Mucosa of rectum (tissue), 2 donors: ENCODE data around the gene FMN2.

Experiments used
- H3K27ac ChIP-seq, 2 donors: one replicate each; pipeline ENCODE4 v1.7.0; 2013; ENCODE audit warnings: inconsistent platforms in 2 of 2, low read depth in 2 of 2, low read length in 2 of 2
- H3K27me3 ChIP-seq, 2 donors: one replicate each; pipeline ENCODE4 v1.7.0; 2013; ENCODE audit warnings: low read length in 2 of 2; ENCODE audit not compliant: control insufficient read depth in 2 of 2, insufficient read depth in 2 of 2
- H3K36me3 ChIP-seq, 2 donors: one replicate each; pipeline ENCODE4 v1.7.0; 2013; ENCODE audit warnings: low read length in 2 of 2; ENCODE audit not compliant: control insufficient read depth in 2 of 2, insufficient read depth in 2 of 2
- H3K4me1 ChIP-seq, 2 donors: one replicate each; pipeline ENCODE4 v1.7.0; 2013; ENCODE audit warnings: low read length in 2 of 2, mild to moderate bottlenecking in 1 of 2; ENCODE audit not compliant: control insufficient read depth in 2 of 2, insufficient read depth in 2 of 2
- H3K4me3 ChIP-seq, 2 donors: one replicate each; pipeline ENCODE4 v1.7.0; 2013; ENCODE audit warnings: low read length in 2 of 2
- H3K9ac ChIP-seq, 2 donors: one replicate each; pipeline ENCODE4 v1.7.0; 2013; ENCODE audit warnings: low read length in 2 of 2, low read depth in 1 of 2, mild to moderate bottlenecking in 1 of 2
- H3K9me3 ChIP-seq, 2 donors: one replicate each; pipeline ENCODE4 v1.7.0; 2013; ENCODE audit warnings: low read length in 2 of 2; ENCODE audit not compliant: control insufficient read depth in 2 of 2
- donor health status: healthy.
- donor health status: Normal muscosa, but diverticular disease.

The FMN2 gene

DNA sequence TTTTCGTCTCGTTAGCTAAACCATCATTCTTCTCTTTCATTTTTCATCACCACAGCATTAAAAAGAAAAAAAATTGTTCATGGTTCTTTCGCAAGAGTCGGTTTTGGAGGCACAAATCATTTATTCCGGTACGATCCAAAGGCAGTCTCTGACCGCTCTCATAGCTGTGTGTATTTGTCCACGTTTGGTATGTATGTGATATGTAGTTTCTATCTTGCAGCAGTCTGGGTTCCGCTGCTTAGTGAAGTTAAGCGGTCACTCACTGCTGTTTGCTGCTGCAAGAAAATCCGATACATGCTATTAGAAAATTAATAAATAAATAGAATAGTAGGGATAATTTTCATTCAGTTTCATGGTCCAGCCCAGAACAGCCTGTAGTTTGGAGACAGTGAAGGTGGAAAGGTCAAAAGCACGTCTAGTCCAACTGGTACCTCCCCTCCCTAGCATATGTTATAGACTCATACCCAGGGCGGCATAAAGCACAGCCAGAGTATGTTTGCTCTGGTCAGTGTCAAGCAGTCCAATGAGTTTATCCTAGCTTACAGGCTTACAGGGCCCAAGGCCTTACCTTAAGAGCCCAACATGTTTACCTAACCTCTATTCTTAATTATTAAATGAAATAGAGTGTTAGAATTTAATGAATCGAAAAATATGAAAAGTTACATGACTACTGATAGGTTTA, 2.5 kb downstream of the FMN2 start:
- no peak overlapping the region for H3K27ac ChIP-seq

DNA sequence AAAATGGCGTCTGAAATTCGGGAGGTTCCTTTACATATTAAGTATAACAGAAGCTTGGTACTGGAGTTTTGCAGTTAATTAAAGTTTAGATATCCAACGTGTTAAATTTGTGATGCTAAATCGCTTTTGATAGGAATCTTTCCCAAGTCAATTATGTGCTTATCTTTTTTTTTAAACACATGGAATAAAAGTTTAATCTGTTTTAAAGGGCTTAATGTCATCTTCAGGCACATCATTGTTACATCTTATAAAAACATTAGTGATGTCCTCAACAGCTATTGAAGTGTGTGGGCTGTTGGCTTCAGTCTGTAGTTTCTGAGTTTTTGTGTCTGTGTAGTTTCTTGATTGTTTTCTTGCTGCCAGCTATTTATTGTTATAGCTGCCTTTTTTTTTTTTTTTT, 5.3 kb downstream of the FMN2 start:
- Histone ChIP-seq H3K4me3 (no peak overlapping the region), H3K9ac (no peak overlapping the region), H3K9me3 (no peaks in the 10 kb centered on the region), H3K27me3 (no peaks in the 10 kb centered on the region), H3K36me3 (no peaks in the 10 kb centered on the region), H3K27ac (no peak overlapping the region), H3K4me1 (peaks cover 3 to 4% of the 10 kb centered on the region in 2 donors)

More for the DNA sequence above, 2.5 kb downstream of the FMN2 start:
- no peaks in the 10 kb centered on the region for H3K36me3 ChIP-seq
- H3K27me3 ChIP-seq: peaks cover 4 to 9% of the 10 kb centered on the region in 2 donors
- no peaks in the 10 kb centered on the region for H3K9me3 ChIP-seq
- no peak overlapping the region for H3K9ac ChIP-seq
- H3K4me3 ChIP-seq: peak overlapping the region; percentile 37 to 72
- peaks cover 3 to 7% of the 10 kb centered on the region in 2 donors for H3K4me1 ChIP-seq

DNA sequence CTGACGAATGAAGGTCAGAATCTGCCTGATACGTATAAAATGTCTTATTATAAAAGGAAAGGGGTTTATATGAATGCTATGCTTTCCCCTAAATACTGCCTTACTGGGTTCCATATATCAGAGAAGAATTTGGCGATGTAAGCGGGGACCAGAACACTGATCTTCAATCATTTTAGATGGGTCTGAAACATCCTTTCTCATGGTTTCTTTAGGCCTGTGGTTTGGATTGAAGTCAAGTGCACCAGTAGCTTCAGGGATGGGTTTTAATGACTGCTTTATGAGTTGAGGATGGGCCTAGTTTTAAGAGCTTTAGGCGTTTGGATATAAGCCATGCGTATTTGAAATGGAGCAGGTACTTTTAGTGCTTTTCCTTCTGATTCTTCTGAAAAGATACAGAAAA, 6.9 kb downstream of the FMN2 start:
- Histone ChIP-seq H3K4me1 (no peaks in the 10 kb centered on the region), H3K36me3 (no peaks in the 10 kb centered on the region), H3K9ac (no peak overlapping the region), H3K27ac (no peak overlapping the region), H3K4me3 (no peak overlapping the region), H3K27me3 (no peaks in the 10 kb centered on the region), H3K9me3 (no peaks in the 10 kb centered on the region)

DNA sequence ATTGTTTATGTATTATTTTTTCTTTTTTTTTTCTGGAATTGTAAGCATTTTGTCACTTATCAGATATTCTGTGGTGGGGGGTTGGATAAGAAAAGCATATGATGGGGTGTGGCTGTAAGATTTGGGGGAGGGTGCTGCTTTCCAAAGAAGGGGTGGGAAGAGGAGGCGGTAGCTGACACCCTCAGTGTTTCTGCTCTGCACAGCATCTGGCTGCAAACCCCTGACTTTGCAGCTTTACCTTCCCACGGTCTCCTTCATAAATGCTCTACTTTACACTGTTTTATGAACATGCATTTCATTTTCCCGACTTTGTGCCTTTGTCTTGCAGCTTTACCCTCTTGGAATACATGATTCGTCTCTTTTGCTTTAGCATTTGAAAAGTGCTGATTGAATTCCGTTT, 7.6 kb downstream of the FMN2 start:
- H3K27me3 ChIP-seq: no peaks in the 10 kb centered on the region
- H3K36me3 ChIP-seq: no peaks in the 10 kb centered on the region
- H3K9me3 ChIP-seq: no peaks in the 10 kb centered on the region
- no peak overlapping the region for H3K4me3 ChIP-seq
- no peak overlapping the region for H3K9ac ChIP-seq
- H3K4me1 ChIP-seq: no peaks in the 10 kb centered on the region
- no peak overlapping the region for H3K27ac ChIP-seq

DNA sequence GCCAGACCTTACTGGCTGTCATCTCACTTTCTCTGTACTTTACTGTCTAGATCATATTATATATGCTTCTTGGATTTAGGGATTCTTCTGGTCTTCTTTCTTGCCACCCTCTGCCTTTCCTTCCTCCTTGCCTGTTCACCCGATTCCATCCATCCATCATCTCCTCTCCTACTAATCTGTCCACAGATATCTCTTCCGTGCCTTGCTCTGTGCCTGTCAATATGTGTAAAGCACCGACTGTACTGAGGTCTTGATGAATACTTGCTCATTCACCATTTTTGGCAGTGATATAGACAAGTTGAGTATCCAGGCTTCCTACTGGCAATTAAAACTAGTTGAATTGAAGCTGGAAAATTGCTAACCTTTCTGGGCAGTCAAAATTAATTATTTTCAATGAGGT, 8.1 kb downstream of the FMN2 start:
- Histone ChIP-seq H3K36me3 (no peaks in the 10 kb centered on the region), H3K4me3 (no peak overlapping the region), H3K27ac (no peak overlapping the region), H3K9me3 (no peaks in the 10 kb centered on the region), H3K27me3 (no peaks in the 10 kb centered on the region), H3K4me1 (no peaks in the 10 kb centered on the region), H3K9ac (no peak overlapping the region)

DNA sequence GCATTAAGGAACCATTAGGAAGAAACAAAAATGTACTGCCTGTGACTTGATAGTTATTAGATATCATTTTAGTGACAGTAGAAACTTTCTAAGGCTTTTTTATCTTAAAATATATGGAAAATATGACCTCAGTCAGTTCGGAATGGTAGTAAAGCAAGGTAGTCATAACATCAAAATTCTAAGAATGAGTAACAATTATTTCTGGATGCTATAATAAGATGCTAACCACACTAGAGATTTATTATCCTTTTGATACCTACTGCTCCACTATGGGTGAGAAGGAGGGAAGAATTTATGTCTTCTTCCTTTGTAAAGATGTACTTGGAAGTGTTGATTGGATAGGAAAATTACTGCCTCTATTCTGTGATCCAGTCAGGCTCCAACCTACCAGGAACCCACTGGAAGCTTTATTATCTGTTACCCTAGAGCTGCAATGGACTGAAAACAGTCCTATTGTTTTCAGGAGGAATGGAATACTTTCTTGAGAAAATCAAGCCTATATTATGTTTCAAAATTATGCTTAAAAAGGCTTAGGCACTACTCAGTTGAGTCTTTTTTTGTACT, 8.8 kb downstream of the FMN2 start:
- no peaks in the 10 kb centered on the region for H3K36me3 ChIP-seq
- no peak overlapping the region for H3K27ac ChIP-seq
- no peak overlapping the region for H3K9ac ChIP-seq
- H3K27me3 ChIP-seq: no peaks in the 10 kb centered on the region
- H3K9me3 ChIP-seq: no peaks in the 10 kb centered on the region
- H3K4me3 ChIP-seq: no peak overlapping the region
- no peaks in the 10 kb centered on the region for H3K4me1 ChIP-seq

DNA sequence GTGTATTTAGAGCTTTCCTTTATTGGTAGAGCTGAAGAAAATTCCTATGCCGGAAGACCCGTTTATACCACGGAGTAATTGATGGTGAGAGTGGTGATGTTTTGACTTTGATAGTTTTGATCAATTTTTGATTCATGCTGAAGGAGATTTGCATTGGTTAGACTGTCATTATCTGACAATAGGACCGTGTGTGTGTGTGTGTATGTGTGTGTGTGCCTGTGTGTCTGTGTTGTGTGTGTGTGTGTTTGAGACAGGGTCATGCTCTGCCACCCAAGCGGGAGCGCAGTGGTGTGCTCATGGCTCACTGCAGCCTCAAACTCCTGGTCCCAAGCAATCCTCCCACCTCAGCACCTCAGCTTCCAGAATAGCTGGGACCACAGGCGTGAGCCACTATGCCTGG, 9.6 kb downstream of the FMN2 start:
- Histone ChIP-seq H3K4me3 (no peak overlapping the region), H3K27me3 (no peaks in the 10 kb centered on the region), H3K4me1 (no peaks in the 10 kb centered on the region), H3K9me3 (no peaks in the 10 kb centered on the region), H3K27ac (no peak overlapping the region), H3K9ac (no peak overlapping the region), H3K36me3 (no peaks in the 10 kb centered on the region)

DNA sequence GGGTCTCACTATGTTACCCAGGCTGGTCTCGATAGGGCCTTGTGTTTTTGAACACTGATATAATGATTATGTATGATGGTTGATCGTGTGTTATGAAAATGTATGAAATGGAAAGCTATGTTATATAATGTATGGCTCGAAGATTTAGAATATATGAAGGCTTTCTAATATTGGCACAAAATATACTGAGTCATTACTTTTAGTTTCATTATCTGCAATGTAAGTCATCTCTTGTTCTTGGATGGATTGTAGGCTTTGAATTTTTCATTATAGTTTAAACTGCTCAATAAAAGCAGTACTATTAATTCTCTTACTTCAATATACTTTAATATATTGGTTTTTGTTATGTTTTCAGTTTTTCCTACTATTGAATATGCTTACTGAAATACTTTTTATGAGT, 10.1 kb downstream of the FMN2 start:
- Histone ChIP-seq H3K36me3 (no peaks in the 10 kb centered on the region), H3K27ac (no peak overlapping the region), H3K9me3 (no peaks in the 10 kb centered on the region), H3K27me3 (no peaks in the 10 kb centered on the region), H3K4me3 (no peak overlapping the region), H3K9ac (no peak overlapping the region), H3K4me1 (no peaks in the 10 kb centered on the region)

DNA sequence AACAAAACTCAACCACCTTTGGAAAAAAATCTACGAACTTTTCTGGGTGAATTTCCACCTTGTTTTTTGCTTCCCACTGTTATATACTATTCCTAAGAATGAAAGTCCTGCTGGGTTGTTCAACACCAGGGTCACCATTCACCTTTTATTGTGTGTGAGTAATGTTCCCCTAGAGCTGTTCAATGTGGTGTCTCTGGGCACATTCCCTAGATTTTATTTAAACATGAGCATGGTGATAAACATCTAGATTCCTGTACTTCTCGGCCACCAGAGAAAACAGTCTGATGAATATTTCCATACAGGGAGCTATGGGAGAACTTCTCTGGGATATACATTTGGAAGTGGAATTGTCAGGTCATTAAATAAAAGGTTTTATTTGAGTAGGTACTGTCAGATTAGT, 13.0 kb downstream of the FMN2 start:
- Histone ChIP-seq H3K27ac (no peak overlapping the region), H3K4me3 (no peak overlapping the region), H3K9ac (no peak overlapping the region), H3K9me3 (no peaks in the 10 kb centered on the region), H3K27me3 (no peaks in the 10 kb centered on the region), H3K4me1 (peaks cover 0 to 3% of the 10 kb centered on the region in 2 donors), H3K36me3 (no peaks in the 10 kb centered on the region)

DNA sequence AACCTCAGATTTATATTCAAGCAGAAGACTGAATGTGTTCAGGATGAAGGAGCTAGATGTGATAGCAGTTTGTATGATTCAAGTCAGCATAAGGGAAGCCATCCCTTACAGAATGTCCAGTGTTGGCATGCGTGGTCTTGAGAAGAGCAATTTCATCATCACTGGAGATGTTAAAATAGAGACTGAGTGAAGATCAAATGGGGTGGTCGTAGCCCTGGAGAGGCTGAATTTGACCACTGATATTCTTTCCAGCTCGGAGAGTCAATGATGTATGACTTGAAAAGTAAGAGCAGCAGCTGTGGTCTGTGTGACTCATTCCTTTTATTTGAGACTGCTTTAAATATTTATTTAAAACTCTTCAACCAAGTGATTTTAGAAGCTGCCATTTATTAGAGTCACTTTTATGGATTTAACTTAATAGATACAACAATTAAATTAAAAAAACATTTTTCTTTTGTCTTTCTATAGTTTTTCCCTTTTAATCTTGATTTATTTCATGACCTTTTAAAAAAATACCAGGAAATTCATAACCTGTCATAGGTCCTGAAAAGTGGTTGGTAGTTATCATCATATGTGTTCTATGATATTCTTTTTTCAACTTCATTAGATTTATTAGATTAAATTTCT, 15.5 kb downstream of the FMN2 start:
- Histone ChIP-seq H3K9ac (no peak overlapping the region), H3K4me3 (no peak overlapping the region), H3K27ac (no peak overlapping the region), H3K36me3 (no peaks in the 10 kb centered on the region), H3K27me3 (no peaks in the 10 kb centered on the region), H3K4me1 (peaks cover 0 to 15% of the 10 kb centered on the region in 2 donors), H3K9me3 (no peaks in the 10 kb centered on the region)
